GM19452 (cell line): ENCODE results near the gene KCNH6.

ENCODE experiments used
- ATAC-seq: cut with Tn5 transposase; IDR thresholded peaks from one replicate; pipeline ENCODE4 v1.9.1; 2021; ENCODE audit not compliant: unreplicated experiment

The KCNH6 gene

GRCh38 chr17:63512388-63512787 is 10.8 kb upstream of the KCNH6 start:
- no peak for ATAC-seq

- no peak for ATAC-seq
Observed at GRCh38 chr17:63512896-63513644, 10.1 kb upstream of the KCNH6 start.

DNA sequence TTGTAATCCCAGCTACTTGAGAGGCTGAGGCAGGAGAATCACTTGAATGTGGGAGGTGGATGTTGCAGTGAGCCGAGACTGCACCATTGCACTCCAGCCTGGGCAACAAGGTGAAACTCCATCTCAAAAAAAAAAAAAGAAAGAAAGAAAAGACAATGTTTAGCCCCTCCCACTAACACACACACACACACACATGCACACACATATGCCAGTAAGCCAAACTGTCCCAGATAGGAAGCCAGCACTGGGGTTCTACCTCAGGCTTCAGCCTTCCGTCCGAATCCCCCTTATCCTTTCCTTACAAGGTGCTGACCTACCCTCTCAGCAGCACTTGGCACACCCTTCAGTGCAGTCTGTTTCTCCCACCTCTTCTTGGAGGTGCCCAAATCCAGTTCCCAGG is 8.7 kb upstream of the KCNH6 start:
- no peak for ATAC-seq

DNA sequence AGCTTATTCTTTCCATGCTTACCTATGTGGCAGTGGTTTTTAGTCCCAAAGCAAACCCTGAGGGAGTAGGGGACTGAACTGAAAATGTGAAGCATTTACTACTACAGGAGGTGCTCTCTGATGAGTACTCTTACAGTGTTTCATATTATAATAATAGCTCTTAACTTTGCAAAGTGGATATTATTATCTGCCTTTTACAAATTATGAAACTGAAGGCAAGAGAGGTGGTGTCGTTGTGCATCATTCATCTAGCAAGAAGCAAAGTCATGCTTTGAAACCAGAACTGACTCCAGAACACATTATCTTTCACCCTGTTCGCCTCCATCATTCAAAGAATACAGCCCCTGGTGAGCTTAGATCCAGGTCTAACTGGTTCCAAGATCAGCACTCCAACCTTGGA is 8.2 kb upstream of the KCNH6 start:
- no peak for ATAC-seq

GRCh38 chr17:63515426-63515825 is 7.7 kb upstream of the KCNH6 start:
- ATAC-seq = no peak

- ATAC-seq = no peak
Observed at GRCh38 chr17:63516910-63517824, 6.0 kb upstream of the KCNH6 start.

GRCh38 chr17:63517825-63518534 is 5.2 kb upstream of the KCNH6 start:
- ATAC-seq = no peak

DNA sequence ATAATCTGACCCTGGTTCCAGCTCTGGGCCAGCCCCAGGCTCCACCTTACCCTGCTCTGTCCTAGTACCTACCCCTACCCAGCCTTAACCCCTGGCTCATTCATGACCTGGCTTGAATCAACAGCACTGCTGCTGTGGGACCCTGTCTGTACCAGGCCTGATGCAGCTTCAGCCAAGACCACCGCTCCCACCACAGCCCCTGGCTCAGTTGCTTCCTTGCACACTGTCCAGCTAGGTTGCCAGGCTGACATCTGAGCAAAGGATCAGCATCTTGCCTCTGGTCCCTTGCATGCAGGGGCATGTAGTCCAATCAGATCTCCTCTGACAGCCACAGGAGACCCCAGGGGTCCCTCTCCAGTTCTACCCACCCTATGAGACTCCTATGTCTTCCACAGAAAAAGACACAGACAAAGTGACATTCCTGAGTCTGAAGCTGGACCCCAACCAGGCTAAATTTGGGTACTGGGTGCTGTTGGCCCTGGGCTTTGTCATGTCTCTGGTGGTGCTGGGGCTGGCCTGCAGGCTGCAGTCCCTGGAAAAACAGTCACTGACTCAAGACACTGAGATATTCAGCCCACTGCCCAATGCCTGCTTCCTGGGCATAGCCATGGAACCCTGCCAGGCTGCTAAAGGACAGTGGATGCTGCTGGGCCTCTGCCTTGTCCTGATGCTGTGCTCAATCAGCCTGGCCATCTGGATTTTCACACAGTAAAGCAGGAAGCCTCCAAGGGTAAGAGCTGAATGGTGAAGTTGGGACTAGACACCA is 3.9 kb upstream of the KCNH6 start:
- ATAC-seq = no peak

DNA sequence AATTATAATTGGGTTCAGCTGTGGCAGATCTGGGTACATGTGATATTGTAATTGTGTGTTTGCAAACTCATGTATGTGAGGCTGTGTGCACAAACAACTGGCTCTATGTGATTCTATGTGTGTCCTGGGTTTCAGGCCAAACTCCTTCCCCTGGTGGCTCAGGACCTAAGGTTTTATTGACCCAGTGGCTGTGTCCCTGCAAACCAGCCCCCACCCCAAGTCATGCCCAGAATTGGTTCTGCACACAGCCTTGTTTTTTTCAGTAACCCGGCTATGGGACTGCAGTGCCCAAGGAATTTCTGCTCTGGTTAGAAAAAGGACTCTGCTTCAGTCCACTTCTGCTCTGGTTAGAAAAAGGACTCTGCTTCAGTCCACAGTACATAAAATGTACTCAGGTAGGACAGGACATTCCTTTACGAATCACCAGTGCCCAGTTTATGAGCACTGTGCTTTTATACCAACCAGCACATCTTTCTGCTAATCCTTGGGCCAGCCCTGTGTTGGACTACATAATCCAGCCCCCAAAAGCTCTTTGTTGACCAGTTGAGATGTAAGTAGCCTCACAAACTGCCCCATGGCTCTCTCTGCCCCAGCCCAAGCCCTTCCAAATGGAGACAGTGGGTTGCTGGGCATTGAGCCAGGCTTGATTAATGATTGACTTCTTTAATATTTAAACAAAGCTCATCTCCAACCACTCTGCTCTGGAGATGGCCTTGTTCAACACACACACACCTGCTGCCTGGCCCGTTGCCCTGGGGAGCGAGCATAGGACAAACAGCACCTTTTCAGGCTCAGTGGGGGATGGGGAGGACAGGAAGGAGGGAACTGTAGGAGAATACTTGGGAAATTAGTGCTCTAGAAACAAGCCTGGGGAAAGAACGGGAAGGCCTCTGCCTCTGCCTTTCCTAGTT is 2.9 kb upstream of the KCNH6 start:
- ATAC-seq = no peak

DNA sequence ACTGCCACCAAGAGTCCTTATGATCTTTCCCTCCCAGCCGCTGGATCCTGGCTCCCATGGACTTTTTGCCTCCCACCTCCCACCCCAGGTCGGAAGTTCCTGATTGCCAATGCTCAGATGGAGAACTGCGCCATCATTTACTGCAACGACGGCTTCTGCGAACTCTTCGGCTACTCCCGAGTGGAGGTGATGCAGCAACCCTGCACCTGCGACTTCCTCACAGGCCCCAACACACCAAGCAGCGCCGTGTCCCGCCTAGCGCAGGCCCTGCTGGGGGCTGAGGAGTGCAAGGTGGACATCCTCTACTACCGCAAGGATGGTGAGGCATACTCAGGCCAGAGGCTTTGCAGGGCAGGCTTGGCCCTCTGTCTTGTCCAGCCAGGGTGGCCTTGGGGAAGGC is 893 bp downstream of the KCNH6 start:
- no peak for ATAC-seq

DNA sequence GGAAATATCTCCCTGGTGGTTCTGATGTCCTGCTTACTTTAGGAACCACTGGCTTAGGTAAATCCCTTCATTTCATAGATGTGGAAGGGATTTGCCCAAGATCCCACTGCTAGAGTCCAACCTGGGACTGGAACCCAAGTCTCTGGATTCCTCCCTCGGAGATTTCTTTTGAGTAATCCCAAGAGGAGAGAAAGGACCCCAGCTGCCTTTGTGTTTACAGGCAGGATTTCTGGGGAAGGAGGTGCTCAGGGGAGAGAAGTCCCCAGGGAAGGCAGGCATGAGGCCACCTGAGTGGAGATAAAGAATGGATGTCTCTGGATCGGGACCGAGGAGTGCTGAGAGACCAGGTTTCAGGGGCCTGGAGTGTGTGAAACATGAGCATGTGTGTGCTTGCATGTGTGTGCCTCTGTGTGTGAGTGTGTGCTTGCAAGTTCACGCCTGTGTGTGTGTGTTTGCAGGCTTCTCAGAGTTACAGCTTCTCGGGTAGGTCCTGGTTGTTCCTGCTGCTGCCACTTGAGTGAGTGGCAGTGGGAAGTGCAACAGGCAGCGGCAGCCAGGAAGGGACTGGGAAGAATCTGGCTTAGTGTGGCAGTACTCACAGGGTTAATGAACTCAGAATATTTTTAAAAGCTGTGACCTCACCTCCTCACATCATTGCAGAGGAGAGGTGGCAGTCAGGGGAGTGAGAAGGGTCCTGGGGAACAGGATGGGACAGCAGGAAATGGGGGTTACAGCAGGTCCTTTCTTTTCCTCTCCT is 2.2 kb downstream of the KCNH6 start:
- no peak for ATAC-seq

GRCh38 chr17:63526861-63527260 is 3.7 kb downstream of the KCNH6 start:
- ATAC-seq = no peak

DNA sequence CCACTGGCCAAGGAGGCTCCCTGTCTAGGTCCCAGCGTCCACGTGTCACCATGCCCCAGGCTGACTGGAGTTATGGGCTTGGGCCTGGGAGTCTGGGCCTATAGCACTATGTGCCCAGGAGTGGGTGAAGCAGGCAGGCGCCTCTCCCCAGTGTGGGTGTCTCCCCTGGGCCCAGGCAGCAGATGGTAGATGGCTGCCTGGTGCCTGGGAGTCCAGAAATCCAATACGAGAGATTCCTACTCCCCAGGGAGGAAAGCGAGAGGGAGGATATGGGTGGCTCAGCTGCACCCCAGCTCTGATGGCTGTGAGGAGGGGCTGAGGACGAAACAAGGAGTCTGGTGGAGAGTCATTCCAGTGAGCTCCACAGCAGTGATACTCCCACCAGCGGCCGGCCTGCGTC is 5.0 kb downstream of the KCNH6 start:
- ATAC-seq = no peak

GRCh38 chr17:63529711-63530556 is 6.8 kb downstream of the KCNH6 start:
- ATAC-seq = no peak

- ATAC-seq = no peak
Observed at GRCh38 chr17:63530557-63531021, 7.4 kb downstream of the KCNH6 start.

- no peak for ATAC-seq
Observed at GRCh38 chr17:63531022-63531965, 8.1 kb downstream of the KCNH6 start.
